Vagina (tissue), 2 donors: ENCODE data around the gene ANKRD10.

Experiments
- POLR2A ChIP-seq, 2 donors: fragments of 450-650 bp; IDR thresholded peaks; one replicate each; pipeline ENCODE4 v1.6.1; 2017; ENCODE audit warnings: antibody characterized with exemption in 2 of 2, mild to moderate bottlenecking in 2 of 2, moderate library complexity in 2 of 2
- POLR2AphosphoS5 ChIP-seq, 2 donors: sonication (generic); formaldehyde crosslinking; IDR thresholded peaks; one replicate each; pipeline ENCODE4 v1.9.0; 2017; ENCODE audit warnings: antibody characterized with exemption in 2 of 2, mild to moderate bottlenecking in 2 of 2, low read depth in 1 of 2; ENCODE audit not compliant: insufficient read depth in 1 of 2
- TF ChIP-seq, protein P1 (sequence below), 3 experiments: fragments of 450-650 bp in 2 of 3; fragments of 200-600 bp in 1 of 3; sonication (generic) in 1 of 3; IDR thresholded peaks; one replicate each; pipeline ENCODE4 v1.5.1; 2017 to 2019; ENCODE audit warnings: antibody characterized with exemption in 3 of 3, mild to moderate bottlenecking in 2 of 3, moderate library complexity in 2 of 3

DNA sequence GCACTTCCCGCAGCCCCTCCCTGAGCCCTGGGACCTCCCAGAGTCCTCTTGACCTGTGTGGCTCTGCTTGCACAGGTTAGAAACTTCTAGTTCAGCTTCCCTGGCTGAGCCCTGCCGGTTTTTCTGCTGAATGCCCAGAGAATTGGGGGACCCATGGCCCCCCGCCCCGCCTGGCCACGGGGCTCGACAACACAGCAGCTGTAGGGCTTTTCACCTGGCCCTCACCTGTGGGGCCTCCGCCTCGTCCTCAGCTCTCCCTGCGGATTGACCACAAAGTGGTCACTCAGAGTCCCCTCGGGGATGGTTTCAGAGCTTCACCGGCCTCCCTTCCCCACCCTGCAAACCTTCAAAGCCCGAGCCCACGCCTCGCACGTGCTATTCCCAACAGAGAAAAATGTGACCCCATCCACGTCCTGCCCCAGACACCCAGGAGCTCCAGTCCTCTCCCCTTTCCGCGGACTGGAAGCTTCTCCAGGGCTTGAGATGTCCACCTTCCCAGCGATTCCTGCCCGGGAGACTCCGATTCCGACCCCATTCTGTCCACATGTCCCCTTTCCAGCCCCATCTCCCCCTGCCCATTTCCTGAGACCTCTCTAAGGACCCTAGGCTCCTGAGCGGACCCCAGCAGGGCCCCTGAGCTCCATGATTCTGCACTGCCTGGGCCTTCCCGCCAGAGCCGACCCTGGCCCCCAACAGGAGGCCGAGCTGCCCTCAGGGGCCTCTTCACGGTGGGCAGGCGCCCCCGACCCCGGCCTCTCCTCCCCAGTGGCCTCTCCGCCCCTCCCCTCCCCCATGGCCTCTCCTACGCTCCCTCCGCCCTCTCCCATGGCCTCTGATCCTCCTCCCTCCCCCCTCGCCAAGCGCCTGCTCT, 41.9 kb downstream of the ANKRD10 start:
- no peak for TF ChIP-seq POLR2AphosphoS5 (IDR thresholded peaks at IDR 0.05; ENCODE audit: insufficient read depth in 1 of 2, low read depth in 1 of 2)
- TF ChIP-seq, protein P1, sequence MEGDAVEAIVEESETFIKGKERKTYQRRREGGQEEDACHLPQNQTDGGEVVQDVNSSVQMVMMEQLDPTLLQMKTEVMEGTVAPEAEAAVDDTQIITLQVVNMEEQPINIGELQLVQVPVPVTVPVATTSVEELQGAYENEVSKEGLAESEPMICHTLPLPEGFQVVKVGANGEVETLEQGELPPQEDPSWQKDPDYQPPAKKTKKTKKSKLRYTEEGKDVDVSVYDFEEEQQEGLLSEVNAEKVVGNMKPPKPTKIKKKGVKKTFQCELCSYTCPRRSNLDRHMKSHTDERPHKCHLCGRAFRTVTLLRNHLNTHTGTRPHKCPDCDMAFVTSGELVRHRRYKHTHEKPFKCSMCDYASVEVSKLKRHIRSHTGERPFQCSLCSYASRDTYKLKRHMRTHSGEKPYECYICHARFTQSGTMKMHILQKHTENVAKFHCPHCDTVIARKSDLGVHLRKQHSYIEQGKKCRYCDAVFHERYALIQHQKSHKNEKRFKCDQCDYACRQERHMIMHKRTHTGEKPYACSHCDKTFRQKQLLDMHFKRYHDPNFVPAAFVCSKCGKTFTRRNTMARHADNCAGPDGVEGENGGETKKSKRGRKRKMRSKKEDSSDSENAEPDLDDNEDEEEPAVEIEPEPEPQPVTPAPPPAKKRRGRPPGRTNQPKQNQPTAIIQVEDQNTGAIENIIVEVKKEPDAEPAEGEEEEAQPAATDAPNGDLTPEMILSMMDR (IDR thresholded peaks at IDR 0.05), result no peak
- TF ChIP-seq POLR2A (IDR thresholded peaks at IDR 0.05), result no peak
